ENCODE results near the gene MYEOV.

MYEOV gene

GRCh38 chr11:69343401-69344321 lies 49.7 kb downstream of the MYEOV start:
- DNase-seq = peak; percentile 39

GRCh38 chr11:69344570-69345145 lies 50.7 kb downstream of the MYEOV start:
- DNase-seq = peak; percentile 17

Data from activated CD8-positive, alpha-beta memory T cell treated with anti-CD3 and anti-CD28 coated beads, Interleukin-2, amount 50 U/mL, for 48 hours (primary cell).